ENCODE data around the gene ADD3.

DNA sequence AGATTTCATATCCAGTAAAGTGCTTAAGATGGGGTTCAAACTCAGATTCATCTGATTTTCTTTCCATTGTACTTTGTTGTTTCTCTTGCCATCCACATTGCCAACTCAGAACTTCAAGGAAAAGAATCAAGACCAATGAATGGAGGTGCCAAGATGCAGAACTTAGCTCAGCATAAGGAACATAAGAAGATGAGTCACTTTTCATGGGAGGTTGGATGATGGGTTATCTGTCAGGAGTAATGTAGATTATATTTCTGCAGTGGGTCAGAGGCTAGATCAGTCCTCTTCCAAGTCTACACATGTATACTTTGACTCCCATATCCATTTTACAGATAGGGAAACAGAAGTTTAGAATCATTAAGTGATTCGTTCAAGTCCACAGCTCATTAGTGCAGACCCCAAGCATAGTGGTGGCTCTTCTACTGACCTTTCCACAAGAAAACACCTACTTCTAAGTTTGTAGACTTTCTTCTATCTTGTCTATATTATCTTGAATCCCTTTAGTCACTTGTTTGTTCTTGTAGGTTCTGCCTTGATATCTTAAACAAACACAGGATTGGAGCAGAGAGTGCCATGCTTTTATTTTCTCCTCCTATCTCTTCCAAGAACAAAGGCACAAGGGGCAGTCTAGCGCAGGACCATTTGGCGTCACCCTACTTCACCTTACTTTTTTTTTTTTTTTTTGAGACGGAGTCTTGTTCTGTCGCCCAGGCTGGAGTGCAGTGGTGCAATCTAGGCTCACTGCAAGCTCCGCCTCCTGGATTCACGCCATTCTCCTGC, 14.0 kb upstream of the ADD3 start:
- TF ChIP-seq, protein P1, sequence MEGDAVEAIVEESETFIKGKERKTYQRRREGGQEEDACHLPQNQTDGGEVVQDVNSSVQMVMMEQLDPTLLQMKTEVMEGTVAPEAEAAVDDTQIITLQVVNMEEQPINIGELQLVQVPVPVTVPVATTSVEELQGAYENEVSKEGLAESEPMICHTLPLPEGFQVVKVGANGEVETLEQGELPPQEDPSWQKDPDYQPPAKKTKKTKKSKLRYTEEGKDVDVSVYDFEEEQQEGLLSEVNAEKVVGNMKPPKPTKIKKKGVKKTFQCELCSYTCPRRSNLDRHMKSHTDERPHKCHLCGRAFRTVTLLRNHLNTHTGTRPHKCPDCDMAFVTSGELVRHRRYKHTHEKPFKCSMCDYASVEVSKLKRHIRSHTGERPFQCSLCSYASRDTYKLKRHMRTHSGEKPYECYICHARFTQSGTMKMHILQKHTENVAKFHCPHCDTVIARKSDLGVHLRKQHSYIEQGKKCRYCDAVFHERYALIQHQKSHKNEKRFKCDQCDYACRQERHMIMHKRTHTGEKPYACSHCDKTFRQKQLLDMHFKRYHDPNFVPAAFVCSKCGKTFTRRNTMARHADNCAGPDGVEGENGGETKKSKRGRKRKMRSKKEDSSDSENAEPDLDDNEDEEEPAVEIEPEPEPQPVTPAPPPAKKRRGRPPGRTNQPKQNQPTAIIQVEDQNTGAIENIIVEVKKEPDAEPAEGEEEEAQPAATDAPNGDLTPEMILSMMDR (IDR thresholded peaks at IDR 0.05) = no peak
- TF ChIP-seq POLR2A (IDR thresholded peaks at IDR 0.05) = no peak
